Measurements from ENCODE around the gene MMEL1.

MMEL1 gene

DNA sequence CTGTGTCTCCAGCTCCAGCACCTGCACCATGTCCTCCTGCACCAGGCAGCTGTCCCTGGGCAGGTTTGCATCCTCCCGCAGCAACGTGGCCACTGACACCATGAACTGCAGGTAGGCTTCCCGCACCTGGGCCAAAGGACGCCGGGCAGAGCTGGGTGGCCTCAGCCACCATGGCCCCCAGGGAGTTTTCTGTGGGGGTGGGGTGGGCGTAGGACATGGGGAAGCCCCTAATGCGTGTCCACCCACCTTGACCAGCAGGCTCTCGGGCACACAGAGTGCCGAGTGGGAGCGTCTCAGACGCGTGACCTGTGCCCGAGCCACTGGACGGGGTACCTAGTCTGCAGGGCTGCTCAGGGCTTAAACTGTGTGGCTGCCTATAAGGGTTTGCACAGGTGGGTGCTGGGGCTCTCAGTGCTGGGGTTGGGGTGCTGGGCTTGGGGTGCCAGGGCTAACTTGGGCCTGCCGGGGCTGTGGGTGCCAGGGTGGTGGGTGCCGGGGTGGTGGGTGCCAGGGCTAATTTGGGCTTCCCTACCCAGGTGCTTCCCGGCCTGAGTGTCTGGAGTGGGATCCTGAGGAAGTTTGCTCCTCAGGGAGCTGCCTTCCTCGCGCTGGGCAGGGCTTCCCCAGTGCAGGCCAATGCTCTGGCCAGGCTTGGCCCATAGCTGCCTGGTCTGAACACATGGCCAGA lies 28.5 kb downstream of the MMEL1 start:
- DNase-seq = no peak

DNA sequence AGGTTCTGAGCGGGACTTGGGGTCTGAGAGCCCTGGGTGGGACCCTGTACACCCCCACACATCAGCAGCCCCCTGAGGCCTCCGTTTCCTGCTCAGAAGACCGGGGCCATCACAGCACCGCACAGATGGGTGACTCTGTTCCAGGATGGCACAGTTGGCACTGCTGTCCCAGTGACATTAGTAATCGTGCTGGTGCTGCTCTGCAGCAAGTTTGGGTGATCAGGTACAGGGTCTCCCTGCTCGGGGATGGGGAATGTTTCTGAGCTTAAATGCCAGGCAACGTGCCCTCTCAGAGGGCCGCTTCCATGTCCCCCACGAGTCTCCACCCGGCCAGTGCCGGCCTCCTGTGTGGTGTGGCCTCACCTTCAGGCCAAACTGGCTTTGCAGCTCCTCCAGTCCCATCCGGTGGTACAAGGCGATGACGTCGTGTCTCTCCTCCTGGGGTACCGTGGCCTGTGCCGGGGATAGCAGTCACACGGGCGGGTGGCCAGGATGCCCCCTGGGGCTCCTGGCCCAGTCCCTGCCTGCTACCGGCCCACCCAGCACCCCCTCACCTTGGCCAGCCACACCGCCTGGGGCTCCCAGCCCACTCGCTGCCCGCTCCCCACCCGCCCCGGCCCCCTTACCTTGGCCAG lies 29.2 kb downstream of the MMEL1 start:
- no peak for DNase-seq

DNA sequence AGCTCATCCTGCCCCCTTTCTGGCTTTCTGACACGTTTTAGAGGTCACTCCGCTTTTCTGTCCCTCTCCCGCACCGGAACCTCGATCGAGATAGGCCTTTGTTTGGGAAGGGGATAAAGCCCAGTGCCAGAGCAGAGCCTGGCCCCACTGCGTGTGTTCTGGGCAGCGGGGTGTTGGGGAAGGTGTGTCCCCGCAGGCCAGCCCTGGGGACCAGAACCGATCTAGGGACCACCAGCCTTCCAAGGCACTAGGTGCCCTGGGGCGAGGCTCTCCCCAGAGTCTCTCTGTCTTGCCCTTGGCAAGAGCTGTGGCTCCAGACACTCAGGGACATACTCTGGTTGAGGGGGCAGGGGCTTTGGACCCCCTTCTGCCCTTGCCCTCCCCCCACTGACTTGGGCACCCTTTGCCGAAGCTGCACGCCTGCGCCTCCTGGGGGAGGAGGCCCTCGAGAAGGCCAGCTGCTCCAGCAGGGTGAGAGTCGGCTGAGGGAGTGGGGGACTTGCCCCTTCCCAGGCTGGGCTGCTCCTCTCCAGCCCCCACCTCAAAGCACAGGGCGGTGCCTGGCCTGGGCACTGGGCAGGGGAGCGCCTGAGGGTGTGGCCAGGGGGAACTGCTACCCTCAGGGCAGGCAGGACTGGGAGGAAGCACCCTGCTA lies 29.8 kb downstream of the MMEL1 start:
- no peak for DNase-seq

DNA sequence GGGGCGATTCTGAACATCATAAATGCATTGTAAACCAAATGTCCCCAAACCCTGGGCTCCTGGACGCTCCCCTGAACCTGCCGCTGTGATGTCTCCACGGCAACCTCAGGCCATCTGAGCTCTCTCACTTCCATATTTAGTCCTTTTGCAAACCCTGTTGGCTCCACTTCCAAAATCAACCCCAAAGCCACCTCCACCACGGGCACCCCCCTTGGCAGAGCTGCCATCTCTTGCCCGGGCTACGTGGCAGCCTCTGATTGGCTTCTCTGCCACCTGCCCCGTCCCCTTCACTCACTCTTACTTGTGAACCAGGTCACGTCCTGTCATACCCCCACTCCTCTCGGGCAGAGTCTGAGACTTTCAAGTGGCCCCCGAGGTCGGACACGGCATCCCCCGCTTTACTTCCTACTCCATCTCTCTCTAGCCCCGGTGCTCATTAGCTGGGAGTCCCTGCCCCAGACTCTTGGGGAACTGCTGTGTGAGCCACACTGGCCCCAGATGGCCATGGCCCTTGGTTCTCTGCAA lies 30.4 kb downstream of the MMEL1 start:
- DNase-seq = no peak

DNA sequence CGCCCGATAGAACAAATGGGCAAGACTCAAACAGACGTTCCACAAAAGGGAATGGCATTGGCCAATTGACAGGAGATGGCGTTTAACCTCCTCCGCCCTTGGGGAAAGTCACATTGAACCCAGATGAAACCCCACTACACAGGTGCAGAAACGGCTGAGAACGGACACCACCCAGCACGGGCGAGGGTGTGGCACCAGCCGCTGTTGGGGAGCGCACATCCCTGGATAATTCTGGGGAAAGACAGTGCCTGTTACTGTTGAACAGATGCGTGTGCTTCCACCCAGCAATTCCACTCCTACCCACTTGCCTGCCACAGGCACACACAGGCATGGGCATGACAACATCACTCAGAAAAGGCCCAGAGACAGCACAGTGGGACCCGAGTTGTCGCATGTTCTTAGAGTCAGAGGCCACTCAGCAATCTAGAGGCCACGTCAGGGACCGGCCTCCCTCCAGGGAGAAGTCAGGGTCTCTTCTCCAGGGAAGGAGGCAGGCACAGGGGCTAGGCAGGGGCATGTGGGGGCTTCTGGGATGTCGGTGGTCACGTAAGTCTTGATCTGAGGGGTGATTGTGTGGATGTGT lies 31.0 kb downstream of the MMEL1 start:
- DNase-seq = no peak

DNA sequence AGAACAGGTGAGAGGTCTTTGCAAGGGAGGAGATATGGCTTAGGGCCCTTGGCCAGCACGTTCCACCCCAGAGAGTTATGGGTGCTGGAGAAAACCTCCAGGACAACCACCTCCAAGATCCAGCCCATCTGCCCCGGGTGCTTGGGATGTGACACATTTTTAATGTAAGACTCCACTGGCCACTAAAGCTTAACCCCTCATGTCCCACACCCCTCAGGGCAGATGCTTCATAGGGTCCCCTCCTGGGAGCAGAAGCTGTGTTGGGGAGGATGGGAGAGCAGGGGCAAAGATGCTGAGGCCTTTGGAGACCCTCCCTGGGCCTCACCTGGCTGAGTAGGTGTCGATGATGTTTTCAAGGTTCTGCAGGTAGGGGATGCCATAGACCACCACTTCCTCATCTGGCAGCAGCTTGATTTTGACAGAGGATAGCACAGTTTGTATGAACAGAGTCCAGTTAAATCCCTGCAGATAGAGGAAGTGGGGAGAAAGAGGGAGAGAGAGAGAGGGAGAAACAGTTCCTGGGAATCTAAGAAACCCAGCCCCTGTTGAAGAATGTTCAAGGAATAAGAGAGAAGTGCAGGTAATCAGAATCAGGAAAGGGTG lies 34.4 kb downstream of the MMEL1 start:
- no peak for DNase-seq

DNA sequence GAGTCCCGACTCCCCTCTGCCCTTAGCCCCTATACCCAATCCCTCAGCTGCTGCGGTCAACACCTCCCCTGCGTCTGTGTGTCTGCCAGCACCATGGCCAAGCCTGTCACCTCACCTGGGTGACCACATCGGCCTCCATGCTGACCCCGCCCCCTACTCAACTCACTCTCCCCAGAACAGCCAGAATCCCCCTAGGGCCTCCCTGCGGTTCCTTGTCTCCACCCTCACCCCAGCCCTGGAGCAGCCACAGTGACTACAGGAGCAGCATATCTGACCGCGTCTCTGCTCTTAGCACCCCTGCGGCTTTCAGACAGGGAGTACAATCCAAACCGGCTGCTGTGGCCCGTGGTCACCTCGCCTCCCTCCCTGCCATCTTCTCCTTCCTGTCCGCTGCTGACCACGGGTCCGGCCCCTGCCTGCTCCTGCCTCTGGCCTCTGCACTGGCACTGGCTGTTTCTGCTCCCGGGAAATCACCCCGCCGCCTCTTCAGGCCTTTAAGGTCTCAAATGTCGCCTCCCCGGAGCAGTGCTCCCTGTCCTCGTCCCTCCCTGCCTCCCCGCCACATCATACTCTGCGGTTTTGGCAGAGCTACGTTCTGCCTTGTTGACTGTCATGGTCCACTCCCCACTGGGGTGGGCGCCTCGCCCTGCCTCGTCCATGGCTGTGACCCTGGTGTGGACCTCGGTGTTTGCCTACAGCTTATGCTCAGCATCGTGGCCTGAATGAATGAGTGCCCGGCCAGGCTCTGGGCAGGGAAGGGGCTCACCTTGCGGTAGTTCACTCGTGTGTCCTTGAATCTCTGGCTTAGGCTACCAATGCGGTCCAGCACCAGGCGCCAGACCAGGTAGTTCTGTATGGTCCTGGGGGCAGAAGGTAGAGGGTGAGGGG lies 35.1 kb downstream of the MMEL1 start:
- no peak for DNase-seq

DNA sequence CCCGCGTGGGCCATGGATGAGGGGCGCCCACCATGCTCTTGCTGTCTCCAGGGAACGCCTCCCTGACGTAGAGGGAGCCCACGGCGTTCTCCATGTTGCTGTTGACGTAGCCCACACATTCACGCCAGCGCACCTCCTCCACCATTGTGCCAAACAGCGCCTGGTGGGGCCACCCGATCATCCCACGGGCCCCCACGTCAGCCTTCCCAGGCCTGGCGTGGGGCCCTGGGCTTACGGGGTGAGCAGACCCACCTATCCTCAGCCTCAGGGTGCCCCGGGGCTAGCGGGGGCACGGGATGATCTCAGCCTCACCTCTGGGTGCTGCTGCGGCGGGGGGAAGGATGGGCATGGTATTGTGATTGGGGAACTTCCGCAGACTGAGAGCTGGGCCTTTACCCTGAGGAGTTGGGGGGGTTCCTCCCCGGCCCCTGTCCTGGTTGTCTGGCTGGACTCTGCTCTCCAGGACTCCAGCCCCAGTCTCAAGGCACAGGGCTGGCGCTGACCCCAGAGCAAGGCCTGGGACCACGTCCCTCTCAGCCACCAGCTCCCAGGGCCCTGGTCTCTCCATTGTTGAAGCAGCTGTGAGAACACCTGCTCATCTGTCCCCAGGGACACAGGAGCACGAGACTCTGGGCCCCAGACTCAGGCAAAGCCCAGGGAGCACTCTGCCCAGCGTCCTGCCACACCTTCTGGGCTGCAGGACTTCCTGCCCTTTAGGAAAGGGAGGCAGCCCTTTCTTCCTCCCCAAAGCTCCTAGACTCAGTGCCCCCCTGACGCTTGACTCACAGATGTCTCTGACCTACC lies 36.1 kb downstream of the MMEL1 start:
- no peak for DNase-seq

DNA sequence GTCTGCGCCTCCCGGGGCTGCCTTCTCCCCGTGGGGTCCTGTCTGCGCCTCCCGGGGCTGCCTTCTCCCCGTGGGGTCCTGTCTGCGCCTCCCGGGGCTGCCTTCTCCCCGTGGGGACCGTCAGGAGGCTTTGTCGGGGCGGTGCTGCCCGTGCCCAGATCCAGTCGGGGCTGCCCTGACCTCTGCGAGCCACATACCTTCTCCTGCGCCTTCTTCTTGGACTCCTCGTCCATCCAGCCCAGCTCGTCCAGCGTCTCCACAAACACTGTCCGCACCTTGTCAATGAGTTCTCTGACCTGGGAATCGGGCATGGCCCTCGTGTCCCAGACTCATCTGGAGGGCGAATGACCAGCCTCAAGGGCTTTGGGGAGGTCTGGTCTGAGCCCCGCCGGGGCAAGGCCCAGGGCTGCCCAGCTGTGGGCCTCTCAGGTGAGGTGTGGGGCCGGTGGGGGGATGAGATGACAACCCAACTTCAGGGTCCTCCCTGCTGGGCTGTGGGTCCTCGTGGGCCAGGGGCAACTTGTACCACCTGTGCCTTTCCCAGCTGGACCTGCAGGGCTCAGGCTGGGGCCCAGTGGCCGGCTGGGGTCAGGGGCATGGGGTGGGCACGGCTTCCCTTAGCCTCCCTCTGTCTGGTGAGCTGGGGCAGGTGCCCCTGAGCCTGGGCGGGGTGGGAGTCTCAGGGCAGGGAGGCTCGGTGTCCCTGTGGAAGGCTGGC lies 36.8 kb downstream of the MMEL1 start:
- DNase-seq = no peak

DNA sequence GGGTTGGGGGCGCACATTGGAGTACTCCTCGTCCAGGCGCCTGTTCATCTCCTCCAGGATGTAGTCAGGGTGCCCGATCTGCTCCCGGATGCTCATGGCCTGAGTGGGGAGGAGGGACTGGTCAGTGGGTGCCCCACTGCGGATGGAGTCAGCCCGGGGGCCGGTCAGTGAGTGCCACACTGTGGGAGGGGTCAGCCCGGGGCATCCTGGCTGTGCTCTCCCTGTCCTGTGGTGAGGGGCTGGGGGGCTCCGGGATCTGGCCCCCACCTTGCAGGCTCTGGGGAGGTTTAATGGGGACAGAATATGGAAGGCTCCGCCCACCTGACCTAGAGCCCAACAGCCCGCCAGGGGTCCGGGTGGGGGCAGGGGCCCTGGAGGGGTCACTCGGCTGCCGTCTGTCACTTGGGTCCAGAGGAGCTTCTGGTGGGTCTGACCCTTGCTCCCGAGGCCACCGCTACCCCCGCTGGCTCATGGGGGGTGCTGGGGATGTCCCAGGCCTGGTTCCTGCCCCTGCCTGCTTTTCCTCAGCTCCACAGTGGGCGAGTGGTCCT lies 37.5 kb downstream of the MMEL1 start:
- DNase-seq = no peak

DNA sequence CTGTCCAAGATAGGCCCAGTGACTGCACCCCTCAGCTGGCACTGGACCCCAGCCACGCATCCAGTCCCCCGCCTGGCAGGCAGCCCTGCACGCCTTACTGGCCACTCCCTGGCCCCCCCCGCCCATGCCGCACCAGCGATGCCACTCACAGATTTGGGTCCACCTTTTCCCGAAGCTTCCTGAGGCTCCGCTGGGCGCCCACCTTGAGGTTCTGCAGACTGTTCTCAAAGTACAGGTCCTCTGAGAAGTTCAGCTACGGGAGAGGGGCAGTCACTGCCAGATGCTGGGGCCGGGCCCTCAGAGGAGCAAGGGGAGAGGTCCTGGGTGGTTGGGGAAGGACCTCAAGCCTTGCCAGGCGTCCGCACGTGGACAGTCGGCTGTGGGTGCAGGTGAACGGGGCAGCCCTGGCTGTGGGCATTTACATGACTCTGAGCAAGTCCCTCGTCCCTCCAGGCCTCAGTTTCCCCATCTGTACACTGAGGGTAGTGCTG lies 38.1 kb downstream of the MMEL1 start:
- DNase-seq = no peak

DNA sequence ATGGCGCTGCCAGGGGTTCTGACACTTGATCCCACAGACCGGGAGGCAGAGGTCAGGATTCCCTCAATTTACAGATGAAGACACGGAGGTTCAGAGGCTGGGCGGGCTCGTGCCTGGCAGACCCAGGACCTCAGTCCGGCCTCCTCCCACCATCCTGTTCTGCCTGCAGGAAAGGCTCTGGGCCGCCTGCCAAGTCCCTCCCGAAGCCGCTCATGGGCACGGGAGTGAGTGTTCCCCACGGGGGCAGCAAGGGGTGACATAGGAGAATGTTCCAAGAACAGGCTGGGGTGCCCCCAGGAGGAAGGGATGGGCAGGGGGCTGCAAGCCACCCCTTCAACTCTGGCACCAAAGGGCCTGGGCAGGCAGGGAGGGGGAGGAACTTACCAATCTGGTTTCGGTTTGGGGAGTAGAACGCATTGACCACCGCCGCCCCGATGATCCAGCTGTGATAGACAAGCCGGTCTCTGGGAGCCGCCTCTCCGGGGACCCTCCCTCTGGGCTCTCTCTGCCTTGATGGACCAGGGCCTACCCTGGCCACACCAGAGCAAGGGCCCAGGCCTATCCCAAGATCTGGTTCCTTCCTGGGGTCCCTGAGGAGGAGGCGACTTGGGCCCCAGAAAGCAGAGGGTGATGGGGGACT lies 38.7 kb downstream of the MMEL1 start:
- DNase-seq = no peak

DNA sequence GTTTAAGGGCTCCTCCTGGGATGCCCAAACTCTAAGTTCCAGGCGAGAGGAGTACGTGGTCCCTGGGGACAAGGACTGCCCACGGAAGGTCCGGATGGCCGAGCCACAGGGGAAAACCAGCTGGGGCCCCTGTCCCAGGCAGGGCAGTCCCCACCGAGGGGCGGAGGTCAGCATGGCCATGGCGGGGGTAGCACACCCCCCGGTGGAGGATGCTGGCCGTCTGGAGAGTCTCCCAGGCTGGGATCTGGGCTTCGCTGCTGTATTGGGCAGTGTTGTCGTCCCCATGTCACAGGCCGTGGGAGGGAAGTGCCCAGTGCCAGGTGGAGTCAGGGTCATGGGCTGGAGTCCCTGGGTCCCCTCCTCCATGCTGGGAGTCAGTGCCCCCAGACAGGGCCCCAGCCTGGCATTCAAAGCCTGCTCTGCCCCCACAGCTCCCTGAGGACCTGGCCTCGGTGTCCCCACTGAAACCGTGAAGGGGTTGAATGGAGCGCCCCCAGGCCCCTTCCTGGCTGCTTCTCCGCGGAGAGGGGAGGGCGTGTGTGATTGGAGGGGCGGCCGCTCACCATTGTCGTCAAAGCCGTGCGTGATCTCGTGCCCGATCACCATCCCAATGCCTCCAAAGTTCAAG lies 39.5 kb downstream of the MMEL1 start:
- DNase-seq = no peak

DNA sequence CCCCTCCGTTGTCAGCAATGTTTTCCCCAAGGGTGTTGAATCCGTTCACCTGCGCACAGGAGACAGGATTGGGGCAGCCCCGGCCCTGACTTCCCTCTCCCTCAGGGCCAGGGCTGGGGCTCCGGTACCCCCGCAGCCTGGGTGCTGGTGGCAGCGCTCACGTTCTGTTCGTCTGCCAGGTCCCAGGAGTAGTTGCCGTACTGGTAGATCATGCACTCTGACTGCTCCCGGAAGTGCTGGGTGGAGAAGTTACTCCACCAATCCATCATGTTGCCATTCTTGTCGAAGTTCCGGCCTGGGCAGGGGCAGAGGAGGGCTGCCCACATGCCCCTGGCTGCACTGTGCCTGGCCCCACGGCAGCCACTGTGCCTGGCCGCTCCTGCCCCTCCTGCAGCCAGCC lies 40.1 kb downstream of the MMEL1 start:
- DNase-seq = no peak

DNA sequence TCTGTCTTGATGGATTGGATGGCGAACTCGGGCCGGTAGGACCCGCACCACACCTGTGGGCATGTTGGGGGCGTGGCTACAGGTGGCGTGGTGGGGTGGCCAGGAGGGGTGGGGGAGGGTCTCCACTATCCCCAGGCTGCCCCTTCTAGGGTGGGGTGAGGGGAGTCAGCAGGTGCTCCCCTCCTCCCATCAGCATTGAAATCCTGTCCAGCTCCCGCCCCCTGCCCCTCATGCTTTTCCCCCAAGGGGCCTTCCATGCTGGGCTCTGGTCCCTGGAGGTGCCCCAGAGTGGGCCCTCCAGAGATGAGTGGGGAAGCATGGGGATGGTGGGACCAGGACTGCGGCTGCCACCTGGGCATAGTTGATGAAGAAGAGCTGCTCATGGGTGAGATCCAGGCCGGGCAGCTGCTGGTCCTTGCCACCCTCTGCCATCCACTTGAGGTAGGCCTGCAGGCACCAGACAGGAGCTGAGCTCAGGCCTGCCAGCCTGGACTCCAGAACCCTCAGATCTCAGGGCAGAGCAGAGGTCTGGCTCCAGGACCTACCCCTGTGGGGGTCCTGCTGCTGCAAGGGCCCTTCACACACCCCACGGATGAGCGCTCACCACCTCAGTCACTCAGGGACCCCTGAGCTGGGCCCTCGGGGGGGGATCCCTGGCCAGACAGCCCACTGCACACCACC lies 41.1 kb downstream of the MMEL1 start:
- DNase-seq = no peak

DNA sequence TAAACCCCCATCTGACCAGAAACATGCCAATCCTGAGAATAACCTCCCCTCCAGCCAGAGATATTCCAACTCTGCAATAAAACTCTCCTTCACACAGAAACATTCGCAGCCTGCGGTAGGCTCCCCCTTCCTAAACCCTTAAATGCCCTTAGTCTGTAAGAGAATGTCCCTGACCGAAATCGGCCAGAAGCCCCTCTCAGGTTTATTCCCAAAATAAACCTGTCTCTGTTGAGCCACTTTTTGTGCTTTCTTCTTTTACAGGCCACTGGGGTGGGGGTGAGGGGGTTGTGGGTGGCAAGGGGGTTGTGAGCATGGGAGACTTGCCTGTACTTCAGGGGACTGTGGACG lies 41.6 kb downstream of the MMEL1 start:
- DNase-seq = no peak

DNA sequence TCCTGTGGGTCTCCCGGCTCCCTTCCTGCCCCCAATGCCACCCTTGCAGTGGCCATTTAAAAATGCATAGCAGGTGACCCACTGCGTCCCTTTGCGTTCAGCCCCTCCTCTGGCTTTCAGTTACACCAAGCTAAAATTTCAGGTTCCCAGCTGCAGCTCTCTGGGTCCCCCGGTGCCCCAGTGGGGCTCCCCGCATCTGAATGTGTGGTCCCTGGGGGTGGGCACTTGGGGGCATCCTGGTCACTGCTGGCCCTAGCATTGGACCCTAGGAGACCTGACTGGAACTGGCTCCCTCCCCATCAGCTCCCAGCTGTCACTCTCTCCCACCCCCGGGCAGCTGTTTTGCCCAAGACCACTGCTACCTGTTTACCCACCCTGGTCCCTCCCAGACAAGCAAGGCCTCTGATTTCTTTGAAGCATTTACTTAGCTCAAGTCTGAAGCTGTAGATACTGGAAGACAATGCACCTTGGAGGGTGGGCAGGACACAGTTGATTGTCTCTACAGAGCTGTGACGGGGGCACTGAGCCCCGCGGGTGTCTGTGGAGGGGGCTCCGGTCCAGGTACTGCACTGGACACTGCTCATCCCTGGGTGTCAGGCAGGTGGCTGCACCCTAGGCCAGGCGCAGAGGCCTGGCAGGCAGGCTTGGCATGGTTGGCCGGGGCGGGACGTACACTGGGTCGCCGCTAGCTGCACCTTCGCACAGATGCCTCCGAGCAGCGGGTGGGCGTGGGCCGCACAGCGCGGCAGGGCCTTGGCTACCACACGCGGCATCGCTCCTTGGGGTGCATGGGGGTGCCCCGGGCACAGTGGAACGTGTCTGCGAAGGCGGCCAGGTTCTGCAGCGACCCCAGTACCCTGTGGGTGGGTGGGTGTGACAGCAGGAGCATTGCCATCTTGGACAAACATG lies 42.3 kb downstream of the MMEL1 start:
- no peak for DNase-seq

Data from CD4-positive, alpha-beta T cell treated with Interferon alpha-2 for 1 hour (primary cell).